H1 (cell line): Measurements from ENCODE around the gene EXOSC7.

Experiments used
- BRCA1 ChIP-seq: IDR thresholded peaks from 2 replicates; pipeline ENCODE4 v1.6.1; 2012; ENCODE audit warnings: low read depth, low read length, improper control_type of control experiment
- CEBPB ChIP-seq: IDR thresholded peaks from 2 replicates; pipeline ENCODE4 v1.6.1; 2012; ENCODE audit warnings: low read depth, low read length
- EP300 ChIP-seq, 2 experiments: IDR thresholded peaks; 1 replicate in 1 of 2; 2 replicates in 1 of 2; pipeline ENCODE4 v1.6.1; 2011 to 2012; ENCODE audit warnings: low read depth in 2 of 2, low read length in 2 of 2, mild to moderate bottlenecking in 2 of 2, borderline replicate concordance in 1 of 2, inconsistent platforms in 1 of 2, moderate library complexity in 1 of 2
- POLR2A ChIP-seq, 2 experiments: IDR thresholded peaks; 1 replicate in 1 of 2; 2 replicates in 1 of 2; pipeline ENCODE4 v1.6.1; 2011; ENCODE audit warnings: low read depth in 2 of 2, low read length in 2 of 2, mild to moderate bottlenecking in 2 of 2; ENCODE audit errors: control extremely low read depth in 1 of 2
- RFX5 ChIP-seq: IDR thresholded peaks from 2 replicates; pipeline ENCODE4 v1.6.1; 2011; ENCODE audit warnings: low read depth, low read length, improper control_type of control experiment, borderline replicate concordance
- SIX5 ChIP-seq: IDR thresholded peaks from 2 replicates; pipeline ENCODE4 v1.6.1; 2011; ENCODE audit warnings: mild to moderate bottlenecking, low read depth, low read length
- ZNF274 ChIP-seq: IDR thresholded peaks from 2 replicates; pipeline ENCODE4 v1.7.0; 2012; ENCODE audit warnings: low read length, borderline replicate concordance; ENCODE audit errors: extremely low read depth
- TF ChIP-seq, protein P1 (sequence below): IDR thresholded peaks from 2 replicates; pipeline ENCODE4 v1.6.1; 2011; ENCODE audit warnings: low read length, improper control_type of control experiment
- TF ChIP-seq, protein P2 (sequence below), 3 experiments: IDR thresholded peaks; 1 replicate in 2 of 3; 2 replicates in 1 of 3; pipeline versions ENCODE4 v1.5.1 to v1.6.1; 2011; ENCODE audit warnings: low read length in 3 of 3, mild to moderate bottlenecking in 3 of 3, inconsistent platforms in 2 of 3, low read depth in 1 of 3, moderate library complexity in 1 of 3; ENCODE audit not compliant: insufficient read depth in 1 of 3; ENCODE audit errors: control extremely low read depth in 1 of 3

DNA sequence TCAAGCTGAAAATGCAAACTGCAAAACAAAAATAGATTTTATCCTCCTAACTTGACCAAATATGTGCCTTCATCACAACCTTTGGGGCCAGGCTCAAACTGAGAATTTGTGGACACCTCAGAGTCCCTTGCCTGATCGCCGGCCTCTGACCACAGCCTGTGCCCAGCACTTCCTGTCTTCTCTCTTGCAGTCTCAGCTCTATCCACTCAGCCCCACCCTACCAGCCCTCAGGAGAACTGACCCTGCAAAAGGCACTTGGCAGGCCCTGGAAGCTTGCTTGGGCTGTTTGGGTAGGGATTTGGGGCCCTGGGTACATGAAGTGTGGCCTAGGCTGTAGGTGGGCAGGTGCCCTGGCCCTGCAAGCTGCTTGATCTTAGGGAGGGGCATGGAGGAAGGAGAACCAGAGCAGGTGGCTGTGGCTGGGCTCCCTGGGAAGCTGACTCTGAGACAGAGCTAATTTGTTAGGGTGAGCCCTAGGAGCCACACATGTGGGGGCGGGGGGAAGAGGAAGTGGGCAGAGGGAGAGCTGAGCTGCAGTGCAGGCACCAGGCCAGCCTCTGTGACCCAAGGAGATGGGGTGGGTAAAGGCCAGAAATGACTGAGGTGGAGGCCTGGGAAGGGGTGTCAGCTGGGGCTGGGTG, 58.7 kb downstream of the EXOSC7 start:
- TF ChIP-seq BRCA1 (no peak), POLR2A (IDR thresholded peaks at IDR 0.05; ENCODE audit: control extremely low read depth in 1 of 2, low read depth in 2 of 2, low read length in 2 of 2) (no peak), ZNF274 (no peak), RFX5 (no peak), SIX5 (no peak), EP300 (IDR thresholded peaks at IDR 0.05; ENCODE audit: borderline replicate concordance in 1 of 2, low read depth in 2 of 2, low read length in 2 of 2) (no peak), CEBPB (no peak)
- TF ChIP-seq, protein P1, sequence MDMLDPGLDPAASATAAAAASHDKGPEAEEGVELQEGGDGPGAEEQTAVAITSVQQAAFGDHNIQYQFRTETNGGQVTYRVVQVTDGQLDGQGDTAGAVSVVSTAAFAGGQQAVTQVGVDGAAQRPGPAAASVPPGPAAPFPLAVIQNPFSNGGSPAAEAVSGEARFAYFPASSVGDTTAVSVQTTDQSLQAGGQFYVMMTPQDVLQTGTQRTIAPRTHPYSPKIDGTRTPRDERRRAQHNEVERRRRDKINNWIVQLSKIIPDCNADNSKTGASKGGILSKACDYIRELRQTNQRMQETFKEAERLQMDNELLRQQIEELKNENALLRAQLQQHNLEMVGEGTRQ, result no peak
- TF ChIP-seq, protein P2, sequence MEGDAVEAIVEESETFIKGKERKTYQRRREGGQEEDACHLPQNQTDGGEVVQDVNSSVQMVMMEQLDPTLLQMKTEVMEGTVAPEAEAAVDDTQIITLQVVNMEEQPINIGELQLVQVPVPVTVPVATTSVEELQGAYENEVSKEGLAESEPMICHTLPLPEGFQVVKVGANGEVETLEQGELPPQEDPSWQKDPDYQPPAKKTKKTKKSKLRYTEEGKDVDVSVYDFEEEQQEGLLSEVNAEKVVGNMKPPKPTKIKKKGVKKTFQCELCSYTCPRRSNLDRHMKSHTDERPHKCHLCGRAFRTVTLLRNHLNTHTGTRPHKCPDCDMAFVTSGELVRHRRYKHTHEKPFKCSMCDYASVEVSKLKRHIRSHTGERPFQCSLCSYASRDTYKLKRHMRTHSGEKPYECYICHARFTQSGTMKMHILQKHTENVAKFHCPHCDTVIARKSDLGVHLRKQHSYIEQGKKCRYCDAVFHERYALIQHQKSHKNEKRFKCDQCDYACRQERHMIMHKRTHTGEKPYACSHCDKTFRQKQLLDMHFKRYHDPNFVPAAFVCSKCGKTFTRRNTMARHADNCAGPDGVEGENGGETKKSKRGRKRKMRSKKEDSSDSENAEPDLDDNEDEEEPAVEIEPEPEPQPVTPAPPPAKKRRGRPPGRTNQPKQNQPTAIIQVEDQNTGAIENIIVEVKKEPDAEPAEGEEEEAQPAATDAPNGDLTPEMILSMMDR (IDR thresholded peaks at IDR 0.05; ENCODE audit: control extremely low read depth in 1 of 3, insufficient read depth in 1 of 3, low read depth in 1 of 3, low read length in 3 of 3), result no peak
